ENCODE data around the gene GLP1R. TPM values are rescaled to one million over a fixed set of nuclear protein-coding genes. Genes with fewer than 3 reads are reported as not detected.

GLP1R gene
- total RNA-seq, 4 donors from 2014 or later: 0.54 TPM; not detected in 3

GRCh38 chr6:39041072-39041471, 7.5 kb upstream of the GLP1R start:
- TF ChIP-seq, protein P1, sequence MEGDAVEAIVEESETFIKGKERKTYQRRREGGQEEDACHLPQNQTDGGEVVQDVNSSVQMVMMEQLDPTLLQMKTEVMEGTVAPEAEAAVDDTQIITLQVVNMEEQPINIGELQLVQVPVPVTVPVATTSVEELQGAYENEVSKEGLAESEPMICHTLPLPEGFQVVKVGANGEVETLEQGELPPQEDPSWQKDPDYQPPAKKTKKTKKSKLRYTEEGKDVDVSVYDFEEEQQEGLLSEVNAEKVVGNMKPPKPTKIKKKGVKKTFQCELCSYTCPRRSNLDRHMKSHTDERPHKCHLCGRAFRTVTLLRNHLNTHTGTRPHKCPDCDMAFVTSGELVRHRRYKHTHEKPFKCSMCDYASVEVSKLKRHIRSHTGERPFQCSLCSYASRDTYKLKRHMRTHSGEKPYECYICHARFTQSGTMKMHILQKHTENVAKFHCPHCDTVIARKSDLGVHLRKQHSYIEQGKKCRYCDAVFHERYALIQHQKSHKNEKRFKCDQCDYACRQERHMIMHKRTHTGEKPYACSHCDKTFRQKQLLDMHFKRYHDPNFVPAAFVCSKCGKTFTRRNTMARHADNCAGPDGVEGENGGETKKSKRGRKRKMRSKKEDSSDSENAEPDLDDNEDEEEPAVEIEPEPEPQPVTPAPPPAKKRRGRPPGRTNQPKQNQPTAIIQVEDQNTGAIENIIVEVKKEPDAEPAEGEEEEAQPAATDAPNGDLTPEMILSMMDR (IDR thresholded peaks at IDR 0.05): no peak
- Histone ChIP-seq H3K4me3 (no peak overlapping the region), H3K27me3 (peaks cover 76% of the 10 kb centered on the region), H3K27ac (no peak overlapping the region), H3K36me3 (no peaks in the 10 kb centered on the region), H3K4me1 (no peaks in the 10 kb centered on the region), H3K9me3 (peaks cover 0 to 7% (median 0%) of the 10 kb centered on the region in 3 donors)
- ATAC-seq: no peak
- 47 to 60% methylated on average over 2 of the region's 2 CpGs for WGBS, 2 donors (ENCODE audit: low coverage in 1 of 2)

- WGBS, 2 donors (ENCODE audit: low coverage in 1 of 2): 68 to 92% methylated on average over 2 of the region's 3 CpGs
- no peak overlapping the region for H3K27ac ChIP-seq
- no peaks in the 10 kb centered on the region for H3K36me3 ChIP-seq
- ATAC-seq: no peak
- no peak overlapping the region for H3K4me3 ChIP-seq
- TF ChIP-seq, protein P1 (IDR thresholded peaks at IDR 0.05): no peak
- TF ChIP-seq POLR2AphosphoS5 (IDR thresholded peaks at IDR 0.05) (no peak), EP300 (IDR thresholded peaks at IDR 0.05) (no peak), POLR2A (IDR thresholded peaks at IDR 0.05) (no peak)
- H3K9me3 ChIP-seq: peaks cover 0 to 7% (median 0%) of the 10 kb centered on the region in 3 donors
- peaks cover 78% of the 10 kb centered on the region for H3K27me3 ChIP-seq
- peaks cover 0 to 5% (median 3%) of the 10 kb centered on the region in 3 donors for H3K4me1 ChIP-seq
These were observed 4.8 kb upstream of the GLP1R start for GRCh38 chr6:39043776-39044175.

- H3K27ac ChIP-seq: no peak overlapping the region
- WGBS, 2 donors (ENCODE audit: low coverage in 1 of 2): 39 to 92% methylated on average over 3 to 4 of the region's 4 CpGs
- peaks cover 78% of the 10 kb centered on the region for H3K27me3 ChIP-seq
- ATAC-seq: no peak
- peaks cover 0 to 7% (median 0%) of the 10 kb centered on the region in 3 donors for H3K9me3 ChIP-seq
- peaks cover 0 to 9% (median 5%) of the 10 kb centered on the region in 3 donors for H3K4me1 ChIP-seq
- H3K36me3 ChIP-seq: no peaks in the 10 kb centered on the region
- H3K4me3 ChIP-seq: no peak overlapping the region
- TF ChIP-seq EP300 (IDR thresholded peaks at IDR 0.05): no peak
- no peak for TF ChIP-seq POLR2A (IDR thresholded peaks at IDR 0.05)
- TF ChIP-seq, protein P1 (IDR thresholded peaks at IDR 0.05): no peak
- no peak for TF ChIP-seq POLR2AphosphoS5 (IDR thresholded peaks at IDR 0.05)
These were observed 4.4 kb upstream of the GLP1R start for GRCh38 chr6:39044181-39044580.

GRCh38 chr6:39047434-39048327, 900 bp upstream of the GLP1R start:
- Histone ChIP-seq H3K27me3 (peaks cover 67% of the 10 kb centered on the region), H3K9me3 (no peaks in the 10 kb centered on the region), H3K4me1 (peaks cover 0 to 10% (median 5%) of the 10 kb centered on the region in 3 donors), H3K36me3 (no peaks in the 10 kb centered on the region), H3K4me3 (no peak overlapping the region), H3K27ac (no peak overlapping the region)
- no peak for ATAC-seq
- WGBS, 2 donors (ENCODE audit: low coverage in 1 of 2): 93 to 100% methylated on average over 1 to 2 of the region's 6 CpGs
- TF ChIP-seq, protein P1 (IDR thresholded peaks at IDR 0.05): no peak
- no peak for TF ChIP-seq EP300 (IDR thresholded peaks at IDR 0.05)
- no peak for TF ChIP-seq POLR2AphosphoS5 (IDR thresholded peaks at IDR 0.05)
- TF ChIP-seq POLR2A (IDR thresholded peaks at IDR 0.05): no peak
